ENCODE data around the gene F2RL3. TPM values are rescaled to one million over a fixed set of nuclear protein-coding genes. Genes with fewer than 3 reads are reported as not detected.

The F2RL3 gene
- total RNA-seq, 2 experiments from 2014 or later = 0.14 to 0.17 TPM

DNA sequence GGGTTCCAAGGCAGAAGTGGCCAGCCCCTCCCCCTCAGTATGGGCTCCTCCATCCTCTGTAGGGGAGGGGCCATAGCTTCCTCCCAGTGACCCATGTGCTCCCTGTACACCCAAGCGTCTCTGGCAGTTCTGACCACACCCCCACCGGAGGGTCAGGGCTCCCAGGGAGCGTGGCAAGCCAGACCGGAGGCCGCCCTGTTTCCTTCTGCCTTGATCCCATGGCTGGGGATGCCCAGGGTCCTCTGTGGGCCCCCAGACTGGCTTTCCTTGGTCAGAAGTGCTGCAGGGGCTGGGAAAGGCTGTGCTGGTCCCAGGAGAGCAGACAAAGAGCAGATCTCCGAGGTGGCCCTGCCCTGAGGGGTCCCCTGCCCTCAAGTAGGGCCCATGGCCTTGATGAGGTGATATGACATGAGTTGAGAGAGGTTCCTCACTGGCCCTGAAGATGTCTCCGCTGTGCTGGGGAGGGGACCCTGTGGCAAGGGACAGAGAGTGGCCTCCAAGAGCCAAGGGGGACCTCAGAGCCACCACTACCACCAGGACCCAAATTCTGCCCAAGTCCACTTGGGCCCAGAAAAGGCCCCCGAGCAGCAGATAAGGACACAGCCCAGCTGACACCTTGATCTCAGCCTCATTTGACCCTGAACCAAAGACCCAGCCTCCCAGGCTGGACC, 7.8 kb upstream of the F2RL3 start:
- Mint-ChIP-seq H3K27me3 (no peaks in the 10 kb centered on the region), H3K4me1 (peaks cover 12% of the 10 kb centered on the region), H3K27ac (no peak overlapping the region), H3K9me3 (peaks cover 14% of the 10 kb centered on the region), H3K4me3 (no peak overlapping the region), H3K36me3 (peaks cover 36% of the 10 kb centered on the region)
- DNase-seq (no peak), ATAC-seq (ENCODE audit: low read depth) (no peak)
- POLR2A ChIA-PET = no interaction called here

DNA sequence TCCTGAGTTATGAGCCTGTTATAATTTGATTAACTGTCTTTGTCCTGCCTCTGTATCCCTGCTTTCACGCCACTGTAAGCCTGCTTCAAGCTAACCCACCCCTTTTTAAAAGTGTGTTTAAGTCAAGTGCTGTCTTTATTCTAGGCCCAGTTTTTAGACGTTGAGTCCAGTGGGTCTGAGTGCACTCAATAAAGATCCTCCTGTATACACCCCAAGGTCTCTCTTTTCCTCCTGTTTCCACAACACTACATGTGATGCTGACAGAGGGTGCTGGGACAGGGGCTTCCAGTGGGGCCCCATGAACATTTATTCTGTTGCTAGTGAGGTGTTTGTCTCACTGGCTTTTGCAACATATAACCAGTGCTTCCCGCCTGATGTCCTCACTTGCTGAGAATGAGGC, 6.7 kb upstream of the F2RL3 start:
- POLR2A ChIA-PET = no interaction called here
- Mint-ChIP-seq H3K4me3 (no peak overlapping the region), H3K4me1 (peaks cover 6% of the 10 kb centered on the region), H3K36me3 (peaks cover 27% of the 10 kb centered on the region), H3K27me3 (peaks cover under 1% of the 10 kb centered on the region), H3K27ac (no peak overlapping the region), H3K9me3 (peaks cover 14% of the 10 kb centered on the region)
- DNase-seq = no peak
- ATAC-seq (ENCODE audit: low read depth) = no peak

DNA sequence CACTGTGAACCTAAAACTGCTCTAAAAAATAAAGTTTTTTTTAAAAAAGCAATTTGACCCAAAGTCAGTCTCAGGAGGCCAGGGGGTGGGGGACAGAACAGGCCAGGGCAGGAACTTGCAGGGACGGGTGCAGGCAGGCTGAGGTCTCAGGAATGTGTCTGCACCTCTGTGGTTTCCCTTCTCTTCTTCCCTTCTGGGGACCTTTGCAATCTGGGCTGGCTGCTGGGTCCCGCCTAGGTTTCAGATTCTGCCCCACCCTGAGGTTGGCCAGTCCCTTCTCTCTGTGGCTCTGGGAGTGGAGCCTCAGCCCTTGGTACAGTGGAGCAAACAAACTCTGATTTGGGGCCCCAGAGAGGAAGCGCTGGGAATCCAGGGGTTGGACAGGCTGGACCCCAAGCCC, 5.3 kb upstream of the F2RL3 start:
- Mint-ChIP-seq H3K36me3 (peaks cover 23% of the 10 kb centered on the region), H3K9me3 (peaks cover 14% of the 10 kb centered on the region), H3K4me1 (peaks cover 7% of the 10 kb centered on the region), H3K4me3 (no peak overlapping the region), H3K27ac (no peak overlapping the region), H3K27me3 (peaks cover 2% of the 10 kb centered on the region)
- DNase-seq (no peak), ATAC-seq (ENCODE audit: low read depth) (no peak)
- POLR2A ChIA-PET = no interaction called here

DNA sequence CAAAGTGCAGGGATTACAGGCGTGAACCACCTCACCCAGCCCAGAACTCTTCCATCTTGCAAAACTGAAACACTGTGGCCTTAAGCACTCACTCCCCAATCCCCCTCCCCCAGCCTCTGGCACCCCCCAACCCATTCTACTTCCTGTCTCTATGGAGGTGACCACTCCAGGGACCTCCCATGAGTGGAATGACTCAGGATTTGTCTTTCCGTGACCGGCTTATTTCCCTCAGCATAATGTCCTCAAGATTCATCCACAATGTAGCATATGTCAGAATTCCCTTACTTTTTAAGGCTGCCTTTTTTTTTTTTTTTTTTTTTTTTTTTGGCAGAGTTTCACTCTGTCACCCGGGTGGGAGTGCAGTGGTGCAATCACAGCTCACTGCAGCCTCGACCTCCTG, 3.6 kb upstream of the F2RL3 start:
- Mint-ChIP-seq H3K36me3 (peaks cover 15% of the 10 kb centered on the region), H3K4me3 (no peak overlapping the region), H3K9me3 (peaks cover 13% of the 10 kb centered on the region), H3K27me3 (peaks cover 2% of the 10 kb centered on the region), H3K4me1 (peaks cover 14% of the 10 kb centered on the region), H3K27ac (no peak overlapping the region)
- ATAC-seq (ENCODE audit: low read depth) (no peak), DNase-seq (no peak)
- POLR2A ChIA-PET = no interaction called here

DNA sequence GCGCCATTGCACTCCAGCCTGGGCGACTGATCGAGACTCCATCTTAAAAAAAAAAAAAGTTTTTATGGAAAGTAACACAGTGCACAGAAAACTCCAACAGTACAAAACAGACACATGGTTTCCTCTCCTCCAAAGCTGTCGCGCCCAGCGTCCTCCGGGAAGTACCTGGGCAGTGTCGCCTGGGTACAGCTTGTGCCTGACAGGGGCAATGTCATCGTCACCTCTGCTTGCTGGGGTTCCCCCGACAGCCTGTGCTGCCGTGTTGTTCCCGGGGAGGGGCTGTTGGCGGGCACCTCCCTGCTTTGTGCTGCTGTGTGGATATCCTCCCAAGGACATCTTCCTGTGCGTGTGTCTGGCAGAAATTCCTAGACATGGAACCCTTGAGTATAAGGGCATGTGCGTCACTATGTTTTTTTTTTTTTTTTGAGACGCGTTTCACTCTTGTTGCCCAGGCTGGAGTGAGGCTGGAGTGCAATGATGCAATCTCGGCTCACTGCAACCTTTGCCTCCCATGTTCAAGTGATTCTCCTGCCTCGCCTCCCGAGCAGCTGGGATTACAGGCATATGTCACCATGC, 2.4 kb upstream of the F2RL3 start:
- DNase-seq (no peak), ATAC-seq (ENCODE audit: low read depth) (no peak)
- Mint-ChIP-seq H3K4me3 (no peak overlapping the region), H3K9me3 (peaks cover 12% of the 10 kb centered on the region), H3K36me3 (peaks cover 8% of the 10 kb centered on the region), H3K27me3 (peaks cover 2% of the 10 kb centered on the region), H3K4me1 (peaks cover 14% of the 10 kb centered on the region), H3K27ac (no peak overlapping the region)
- POLR2A ChIA-PET = no interaction called here

DNA sequence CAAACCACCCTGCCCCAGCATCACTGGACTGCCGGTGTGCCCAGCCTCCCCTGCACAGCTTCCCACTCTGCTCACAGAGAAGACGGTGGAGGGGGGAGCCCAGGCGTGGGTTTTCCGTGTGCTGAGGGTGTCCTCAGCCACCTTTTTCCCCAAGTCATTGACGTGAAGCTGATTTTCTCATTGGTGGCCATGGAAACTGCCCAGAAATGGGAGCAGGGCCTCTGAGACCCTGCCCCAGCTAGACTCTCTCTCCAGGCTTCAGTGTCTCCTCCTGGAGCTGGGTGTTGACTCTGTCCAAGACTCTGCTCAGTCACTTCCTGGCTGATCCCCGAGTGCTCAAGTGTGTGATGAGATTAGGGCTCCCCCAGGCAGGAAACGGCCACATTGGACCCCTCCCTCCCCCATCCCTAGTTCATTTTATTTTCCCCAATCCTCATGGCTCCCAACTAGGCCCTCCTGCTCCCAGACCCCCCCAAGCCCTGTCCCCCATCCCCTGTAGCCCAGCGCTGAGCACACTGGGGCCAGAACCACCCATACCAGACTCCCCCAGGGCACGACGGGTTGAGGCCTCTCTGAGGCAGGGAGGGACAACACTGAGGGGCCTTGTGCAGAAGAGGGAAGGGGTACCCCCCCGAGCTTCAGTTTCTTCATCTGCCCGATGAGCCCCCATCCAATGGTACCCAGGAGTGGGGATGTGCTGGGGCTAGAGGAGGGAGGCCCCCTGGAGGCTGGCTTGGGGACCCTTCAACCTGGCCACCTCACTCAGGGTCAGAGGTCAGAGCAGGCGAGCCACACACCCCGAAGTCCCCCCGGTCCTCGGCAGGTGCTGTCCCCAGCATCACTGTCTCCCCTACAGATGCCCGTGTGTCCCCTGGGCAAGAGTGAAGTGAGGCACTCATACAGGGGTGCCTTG, 1.2 kb upstream of the F2RL3 start:
- peak overlapping the region; percentile 76 for H3K27ac Mint-ChIP-seq
- ATAC-seq (ENCODE audit: low read depth) (no peak), DNase-seq (no peak)
- H3K27me3 Mint-ChIP-seq = peaks cover 6% of the 10 kb centered on the region
- peak overlapping the region; percentile 25 for H3K4me3 Mint-ChIP-seq
- H3K9me3 Mint-ChIP-seq = peaks cover 3% of the 10 kb centered on the region
- H3K36me3 Mint-ChIP-seq = peaks cover 3% of the 10 kb centered on the region
- POLR2A ChIA-PET = interaction anchor here (0.5 kb wide), 1 partner anchor 33 kb away, joined by 3 read pairs; no protein-coding TSS in a partner anchor
- H3K4me1 Mint-ChIP-seq = peaks cover 14% of the 10 kb centered on the region

DNA sequence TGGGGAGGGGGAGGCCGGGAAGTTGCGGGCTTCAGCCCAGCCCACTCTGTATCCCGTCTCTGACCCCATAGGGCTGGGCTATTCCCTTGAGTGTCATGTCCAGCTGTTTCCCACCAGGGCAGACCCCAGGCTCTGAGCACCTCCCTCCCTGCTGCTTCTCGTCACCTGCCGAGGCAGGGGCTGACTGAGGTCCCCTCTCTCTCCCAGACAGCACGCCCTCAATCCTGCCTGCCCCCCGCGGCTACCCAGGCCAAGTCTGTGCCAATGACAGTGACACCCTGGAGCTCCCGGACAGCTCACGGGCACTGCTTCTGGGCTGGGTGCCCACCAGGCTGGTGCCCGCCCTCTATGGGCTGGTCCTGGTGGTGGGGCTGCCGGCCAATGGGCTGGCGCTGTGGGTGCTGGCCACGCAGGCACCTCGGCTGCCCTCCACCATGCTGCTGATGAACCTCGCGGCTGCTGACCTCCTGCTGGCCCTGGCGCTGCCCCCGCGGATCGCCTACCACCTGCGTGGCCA, 625 bp downstream of the F2RL3 start:
- ATAC-seq (ENCODE audit: low read depth) (no peak), DNase-seq (no peak)
- Mint-ChIP-seq H3K4me1 (peaks cover 22% of the 10 kb centered on the region), H3K27ac (peak overlapping the region; percentile 68), H3K27me3 (peaks cover 9% of the 10 kb centered on the region), H3K36me3 (no peaks in the 10 kb centered on the region), H3K4me3 (peak overlapping the region; percentile 67), H3K9me3 (no peaks in the 10 kb centered on the region)
- POLR2A ChIA-PET = no interaction called here

DNA sequence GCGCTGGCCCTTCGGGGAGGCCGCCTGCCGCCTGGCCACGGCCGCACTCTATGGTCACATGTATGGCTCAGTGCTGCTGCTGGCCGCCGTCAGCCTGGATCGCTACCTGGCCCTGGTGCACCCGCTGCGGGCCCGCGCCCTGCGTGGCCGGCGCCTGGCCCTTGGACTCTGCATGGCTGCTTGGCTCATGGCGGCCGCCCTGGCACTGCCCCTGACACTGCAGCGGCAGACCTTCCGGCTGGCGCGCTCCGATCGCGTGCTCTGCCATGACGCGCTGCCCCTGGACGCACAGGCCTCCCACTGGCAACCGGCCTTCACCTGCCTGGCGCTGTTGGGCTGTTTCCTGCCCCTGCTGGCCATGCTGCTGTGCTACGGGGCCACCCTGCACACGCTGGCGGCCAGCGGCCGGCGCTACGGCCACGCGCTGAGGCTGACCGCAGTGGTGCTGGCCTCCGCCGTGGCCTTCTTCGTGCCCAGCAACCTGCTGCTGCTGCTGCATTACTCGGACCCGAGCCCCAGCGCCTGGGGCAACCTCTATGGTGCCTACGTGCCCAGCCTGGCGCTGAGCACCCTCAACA, 1.2 kb downstream of the F2RL3 start:
- no peak for ATAC-seq (ENCODE audit: low read depth)
- Mint-ChIP-seq H3K4me1 (peaks cover 22% of the 10 kb centered on the region), H3K4me3 (no peak overlapping the region), H3K36me3 (no peaks in the 10 kb centered on the region), H3K27me3 (peaks cover 15% of the 10 kb centered on the region), H3K27ac (no peak overlapping the region), H3K9me3 (no peaks in the 10 kb centered on the region)
- POLR2A ChIA-PET = no interaction called here
- no peak for DNase-seq

DNA sequence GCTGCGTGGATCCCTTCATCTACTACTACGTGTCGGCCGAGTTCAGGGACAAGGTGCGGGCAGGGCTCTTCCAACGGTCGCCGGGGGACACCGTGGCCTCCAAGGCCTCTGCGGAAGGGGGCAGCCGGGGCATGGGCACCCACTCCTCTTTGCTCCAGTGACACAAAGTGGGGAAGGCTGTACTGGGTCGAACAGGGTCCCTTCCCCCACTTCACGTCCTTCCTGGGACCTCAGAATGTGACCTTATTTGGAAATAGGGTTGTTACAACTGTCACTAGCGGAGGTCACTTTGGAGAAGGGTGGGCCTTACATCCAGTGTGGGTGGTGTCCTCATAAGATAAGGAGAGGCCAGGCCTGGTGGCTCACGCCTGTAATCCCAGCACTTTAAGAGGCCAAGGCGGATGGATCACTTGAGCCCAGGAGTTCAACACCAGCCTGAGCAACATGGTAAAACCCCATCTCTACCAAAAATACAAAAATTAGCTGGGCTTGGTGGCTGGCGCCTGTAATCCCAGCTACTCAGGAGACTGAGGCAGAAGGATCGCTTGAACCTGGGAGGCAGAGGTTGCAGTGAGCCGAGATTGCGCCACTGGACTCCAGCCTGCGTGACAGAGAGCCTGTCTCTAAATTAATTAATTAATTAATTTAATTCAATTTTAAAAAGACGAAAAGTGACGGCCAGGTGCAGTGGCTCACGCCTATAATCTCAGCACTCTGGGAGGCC, 1.8 kb downstream of the F2RL3 start:
- no peak for ATAC-seq (ENCODE audit: low read depth)
- Mint-ChIP-seq H3K36me3 (no peaks in the 10 kb centered on the region), H3K4me1 (peaks cover 23% of the 10 kb centered on the region), H3K27ac (no peak overlapping the region), H3K4me3 (no peak overlapping the region), H3K27me3 (peaks cover 21% of the 10 kb centered on the region), H3K9me3 (no peaks in the 10 kb centered on the region)
- POLR2A ChIA-PET = no interaction called here
- DNase-seq = no peak

DNA sequence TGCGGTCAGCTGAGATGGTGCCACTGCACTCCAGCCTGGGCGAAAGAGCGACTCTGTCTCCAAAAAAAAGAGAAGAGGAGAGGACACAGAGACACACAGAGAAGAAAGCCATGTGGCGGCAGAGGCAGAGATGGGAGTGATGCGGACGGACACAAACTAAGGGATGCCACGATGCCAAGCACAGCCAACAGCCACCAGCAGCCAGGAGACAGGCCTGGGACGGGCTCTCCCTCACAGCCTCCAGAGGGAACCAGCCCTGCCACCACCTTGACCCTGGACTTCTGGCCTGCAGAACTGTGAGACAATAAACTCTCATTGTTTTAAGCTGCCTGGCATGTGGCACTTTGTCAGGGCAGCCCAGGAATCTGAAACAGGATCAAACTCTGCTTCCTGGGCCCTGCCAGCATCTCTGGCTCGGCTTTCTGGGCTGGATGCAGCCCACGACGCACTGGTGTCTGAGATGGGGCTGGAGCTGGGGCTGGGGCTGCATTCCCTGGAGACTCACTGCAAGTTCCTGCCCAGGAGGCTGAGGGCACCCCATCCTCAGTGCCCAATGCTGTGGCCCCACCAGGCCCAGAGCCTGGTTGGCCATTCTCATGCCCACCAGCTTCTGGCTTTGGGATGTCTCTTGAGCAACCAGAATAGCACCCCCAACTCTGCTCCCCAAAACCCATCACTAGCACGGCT, 3.0 kb downstream of the F2RL3 start:
- H3K4me3 Mint-ChIP-seq = no peak overlapping the region
- no peak overlapping the region for H3K27ac Mint-ChIP-seq
- peaks cover 23% of the 10 kb centered on the region for H3K4me1 Mint-ChIP-seq
- ATAC-seq (ENCODE audit: low read depth) (no peak), DNase-seq (no peak)
- no peaks in the 10 kb centered on the region for H3K36me3 Mint-ChIP-seq
- H3K9me3 Mint-ChIP-seq = no peaks in the 10 kb centered on the region
- POLR2A ChIA-PET = no interaction called here
- H3K27me3 Mint-ChIP-seq = peaks cover 25% of the 10 kb centered on the region

DNA sequence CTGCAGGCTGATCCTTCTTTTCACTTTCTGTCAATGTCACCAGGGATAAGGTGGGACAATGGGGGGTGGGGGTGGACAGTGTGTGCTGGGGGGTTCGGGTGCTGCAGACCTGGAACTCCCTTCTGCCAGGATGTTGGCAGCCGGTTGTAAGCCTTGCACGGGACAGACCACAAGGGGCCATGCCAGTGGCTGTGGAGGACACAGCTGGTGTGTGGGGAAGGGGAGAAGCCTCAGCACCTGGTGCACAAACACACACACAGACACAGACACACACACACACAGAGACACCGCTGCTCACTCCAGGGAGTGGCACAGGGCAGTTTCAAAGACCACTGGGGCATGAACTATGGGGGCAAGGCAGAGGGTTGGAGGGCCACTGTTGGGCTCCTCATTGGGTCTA, 3.6 kb downstream of the F2RL3 start:
- ATAC-seq (ENCODE audit: low read depth) (no peak), DNase-seq (no peak)
- Mint-ChIP-seq H3K27me3 (peaks cover 23% of the 10 kb centered on the region), H3K9me3 (no peaks in the 10 kb centered on the region), H3K27ac (no peak overlapping the region), H3K4me1 (peaks cover 23% of the 10 kb centered on the region), H3K4me3 (no peak overlapping the region), H3K36me3 (no peaks in the 10 kb centered on the region)
- POLR2A ChIA-PET = no interaction called here

DNA sequence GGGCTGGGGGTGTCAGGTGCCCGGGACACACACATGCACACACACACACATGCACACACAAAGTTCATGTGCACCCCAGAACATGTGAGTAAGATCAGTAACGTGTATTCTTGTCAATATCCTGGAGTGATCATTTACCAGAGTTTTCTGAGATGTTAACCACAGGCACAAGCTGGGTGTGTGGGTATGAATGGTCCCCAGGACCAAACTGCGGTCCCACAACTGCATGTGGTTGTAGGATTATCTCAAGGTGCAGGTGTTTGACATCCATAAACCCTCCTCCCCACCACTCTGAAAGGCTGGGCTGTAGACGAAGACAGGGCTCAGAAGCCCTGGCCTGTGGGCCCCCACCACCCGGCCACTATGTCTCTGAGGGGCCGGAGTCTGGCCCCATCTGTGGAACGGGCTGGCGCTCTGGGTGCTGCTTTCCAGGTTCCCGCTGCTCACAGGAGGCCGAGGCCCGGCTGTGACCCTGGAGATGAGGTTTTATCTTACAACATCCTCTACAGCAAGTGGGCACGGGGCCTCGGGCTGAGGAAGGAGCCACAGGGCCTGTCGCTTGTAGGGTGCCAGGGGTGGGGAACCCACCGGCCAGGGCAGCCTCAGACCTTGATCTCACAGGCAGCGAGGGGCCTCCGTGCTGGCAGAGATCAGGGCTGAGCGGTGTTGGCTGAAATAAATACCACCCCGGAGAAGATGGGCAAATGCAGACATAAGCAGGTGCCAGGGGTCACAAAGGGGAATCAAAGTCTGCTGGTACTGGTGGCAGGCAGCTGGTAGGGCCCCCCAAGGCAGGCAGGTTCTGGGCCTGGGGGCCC, 4.3 kb downstream of the F2RL3 start:
- peaks cover 25% of the 10 kb centered on the region for H3K27me3 Mint-ChIP-seq
- peaks cover 20% of the 10 kb centered on the region for H3K4me1 Mint-ChIP-seq
- POLR2A ChIA-PET = no interaction called here
- H3K36me3 Mint-ChIP-seq = no peaks in the 10 kb centered on the region
- no peak for DNase-seq
- peak overlapping the region; percentile 69 for H3K27ac Mint-ChIP-seq
- H3K4me3 Mint-ChIP-seq = no peak overlapping the region
- H3K9me3 Mint-ChIP-seq = no peaks in the 10 kb centered on the region
- ATAC-seq (ENCODE audit: low read depth) = no peak

Measured in activated naive CD8-positive, alpha-beta T cell treated with anti-CD3 and anti-CD28 coated beads, Interleukin-2, amount 10 ng/mL, durations not matched to agents 7 days and 5 days (primary cell).